HK-2 (cell line): ENCODE measurements around the gene CATSPERE.
"Not testable (repeated sequence)": the region's sequence is repeated elsewhere in the genome, so short reads cannot be mapped to it uniquely, and the experiment has no call there.

Experiments used
- DNase-seq: peaks from one replicate; pipeline ENCODE4 v3.0.0-alpha.2; 2018; ENCODE audit not compliant: unreplicated experiment

Gene CATSPERE

GRCh38 chr1:244666672-244667418 lies 205.8 kb downstream of the CATSPERE start:
- DNase-seq: not testable (repeated sequence)

DNA sequence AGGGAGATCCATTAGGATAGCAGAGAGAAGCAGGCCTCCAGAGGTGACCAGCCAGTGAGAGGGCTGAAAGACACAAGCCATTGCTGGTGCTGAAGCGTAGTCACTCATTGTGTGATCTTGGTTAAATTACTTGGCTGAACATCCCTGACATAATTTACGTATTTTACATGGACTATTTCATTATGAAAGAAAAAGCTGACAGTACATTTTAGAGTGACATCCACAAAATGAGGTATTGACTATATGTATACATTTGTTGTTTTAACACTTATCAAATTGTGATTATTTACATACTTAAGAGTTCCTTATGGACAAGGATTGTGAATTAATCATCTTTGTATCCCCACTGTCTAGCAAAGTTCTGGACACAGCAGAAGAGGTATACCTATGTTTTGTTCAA lies 206.7 kb downstream of the CATSPERE start:
- no peak for DNase-seq

- no peak for DNase-seq
Measured at GRCh38 chr1:244672946-244673682, 212.0 kb downstream of the CATSPERE start.

DNA sequence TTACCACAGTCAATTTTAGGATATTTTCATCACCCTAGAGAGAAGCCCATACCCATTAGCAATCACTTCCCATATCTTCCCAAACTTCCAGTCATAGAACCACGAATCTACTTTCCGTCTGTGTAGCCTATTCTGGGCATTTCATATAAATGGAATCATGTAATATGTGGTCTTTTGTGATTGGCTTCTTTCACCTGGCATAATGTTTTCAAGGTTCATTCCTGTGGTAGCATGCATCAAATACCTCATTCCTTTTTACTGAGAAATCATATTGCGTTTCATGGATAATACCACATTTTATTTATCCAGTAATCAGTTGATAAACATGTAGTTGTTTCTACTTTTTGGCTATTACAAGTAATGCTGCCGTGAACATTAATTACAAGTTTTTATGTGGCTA lies 213.4 kb downstream of the CATSPERE start:
- DNase-seq: no peak

GRCh38 chr1:244675167-244675566 lies 214.1 kb downstream of the CATSPERE start:
- no peak for DNase-seq

DNA sequence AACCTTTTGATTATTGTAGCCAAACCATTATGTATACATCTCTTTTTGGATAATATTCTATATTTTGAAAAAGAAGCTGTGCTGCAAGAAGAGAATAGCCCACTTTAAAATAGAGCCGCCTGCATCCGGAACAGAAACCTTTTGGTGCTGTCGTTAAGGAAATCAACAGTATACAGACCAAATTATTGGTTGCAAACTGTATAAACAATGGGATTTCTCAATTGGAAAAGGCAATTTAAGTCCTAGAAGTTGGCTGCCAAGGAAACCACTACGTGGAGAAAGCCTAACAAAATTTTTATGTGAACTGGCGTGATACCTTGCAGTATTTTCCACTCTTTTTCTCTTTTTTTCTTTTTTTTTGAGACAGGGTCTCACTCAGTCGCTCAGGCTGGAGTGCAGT lies 217.6 kb downstream of the CATSPERE start:
- DNase-seq: no peak

GRCh38 chr1:244680667-244681066 lies 219.6 kb downstream of the CATSPERE start:
- DNase-seq: no peak

GRCh38 chr1:244682087-244682486 lies 221.0 kb downstream of the CATSPERE start:
- DNase-seq: not testable (repeated sequence)
